Middle frontal gyrus (tissue), 1 donor: ENCODE data around the gene USP34.
"Not testable (repeated sequence)": the region's sequence is repeated elsewhere in the genome, so short reads cannot be mapped to it uniquely, and the experiment has no call there.

Experiments used
- DNase-seq: peaks from one replicate; pipeline ENCODE4 v3.0.0-alpha.2; 2015; ENCODE audit warnings: low spot score; ENCODE audit errors: extremely low spot score

The USP34 gene

GRCh38 chr2:61157371-61158003 is 313.4 kb downstream of the USP34 start:
- no peak for DNase-seq

- no peak for DNase-seq
Measured at GRCh38 chr2:61151436-61151835, 319.5 kb downstream of the USP34 start.

- no peak for DNase-seq
Measured at GRCh38 chr2:61149074-61149473, 321.8 kb downstream of the USP34 start.

GRCh38 chr2:61148091-61148490 is 322.8 kb downstream of the USP34 start:
- DNase-seq: not testable (repeated sequence)

- no peak for DNase-seq
Measured at GRCh38 chr2:61145990-61146389, 324.9 kb downstream of the USP34 start.

- DNase-seq: peak; percentile 94
Measured at GRCh38 chr2:61144697-61145268, 326.1 kb downstream of the USP34 start.

- DNase-seq: no peak
Measured at GRCh38 chr2:61141151-61141550, 329.7 kb downstream of the USP34 start.

GRCh38 chr2:61138859-61139258 is 332.0 kb downstream of the USP34 start:
- DNase-seq: no peak
